Activated CD8-positive, alpha-beta memory T cell treated with anti-CD3 and anti-CD28 coated beads, Interleukin-2, amount 50 U/mL, for 4 hours (primary cell): Measurements from ENCODE around the gene FADS2.
A peak's percentile ranks its signal among the peaks of the same experiment; 100 is the strongest.

Experiments used
- DNase-seq: peaks from one replicate; pipeline ENCODE4 v3.0.0-alpha.2; 2020

FADS2 gene

DNA sequence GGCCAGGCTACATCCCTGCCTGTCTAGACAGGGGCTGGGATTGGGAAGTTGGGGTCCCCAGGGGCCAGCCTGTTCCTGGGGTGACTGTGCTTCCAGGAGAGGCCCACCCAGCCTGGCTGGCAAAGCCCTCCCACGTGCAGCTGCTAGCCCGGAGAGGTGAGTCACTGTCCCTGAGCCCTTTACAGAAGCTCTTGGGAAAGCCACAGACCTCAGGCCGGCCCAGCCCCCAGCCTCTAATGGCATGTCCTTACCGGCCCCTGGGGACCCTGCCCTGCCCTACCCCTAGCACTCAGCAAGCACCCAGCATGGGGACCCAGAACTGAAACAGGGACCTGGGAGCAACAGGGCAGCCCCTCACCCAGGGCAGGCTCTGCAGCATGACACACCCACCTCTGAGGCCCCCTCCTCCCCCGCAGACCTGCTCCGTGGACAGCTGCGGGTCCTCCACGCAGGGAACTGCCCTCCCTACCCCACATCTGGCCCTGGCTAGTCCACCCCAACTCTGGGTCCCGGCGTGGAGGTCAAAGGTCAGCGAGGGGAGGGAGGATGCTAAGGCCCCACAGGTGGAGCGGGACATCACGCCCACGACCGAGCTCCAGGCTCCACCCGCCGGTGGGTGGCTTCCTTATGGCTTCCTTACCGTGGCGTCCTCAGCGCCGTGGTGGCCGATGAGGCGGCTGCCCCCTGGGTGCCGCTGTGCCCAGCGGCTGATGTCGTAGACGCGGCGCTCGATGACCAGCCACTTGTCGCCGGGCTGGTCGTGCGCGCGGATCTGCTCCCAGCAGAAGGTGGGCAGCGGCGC is 62.6 kb downstream of the FADS2 start:
- DNase-seq = peak; percentile 34

GRCh38 chr11:61891331-61892084 is 63.4 kb downstream of the FADS2 start, which contains the start of gene FADS3:
Gene FADS3 (minus strand): TSS chr11:61891545. CDS start chr11:61891381, 164 bp downstream.
- DNase-seq = peak; percentile 48

- no peak for DNase-seq
These were observed 63.9 kb downstream of the FADS2 start for GRCh38 chr11:61892085-61892370.

DNA sequence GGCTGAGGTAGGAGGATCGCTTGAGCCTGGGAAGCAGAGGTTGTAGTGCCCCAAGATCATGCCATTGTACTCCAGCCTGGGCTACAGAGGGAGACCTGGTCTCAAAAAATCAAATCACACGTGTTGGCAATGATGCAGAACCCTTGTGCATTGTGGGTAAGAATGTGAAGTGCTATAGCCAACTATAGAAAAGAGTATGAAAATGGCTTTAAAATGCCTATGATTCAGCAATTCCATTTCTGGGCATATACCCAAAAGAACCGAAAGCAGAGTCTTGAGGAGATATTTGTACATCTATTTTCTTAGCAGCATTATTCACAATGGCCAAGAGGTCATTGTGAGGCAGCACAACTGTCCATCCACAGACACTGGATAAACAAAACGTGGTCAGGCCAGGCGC is 65.9 kb downstream of the FADS2 start:
- no peak for DNase-seq

GRCh38 chr11:61895046-61895717 is 67.1 kb downstream of the FADS2 start:
- no peak for DNase-seq

DNA sequence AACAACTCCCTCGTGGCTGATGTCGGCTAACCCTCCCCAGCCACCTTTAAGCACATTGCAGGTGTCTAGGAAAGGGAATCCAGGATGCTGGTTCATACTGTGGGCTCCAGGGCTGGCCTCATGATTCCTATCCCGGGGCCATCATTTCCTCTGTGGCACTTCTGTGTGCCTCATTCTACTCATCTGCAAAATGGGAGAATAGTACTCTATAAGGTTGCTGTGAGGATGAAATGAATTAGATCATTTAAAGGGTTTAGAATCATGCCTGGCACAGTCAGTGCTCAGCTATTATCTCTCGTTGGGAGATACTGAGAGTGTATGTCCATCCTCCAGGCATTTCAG is 67.6 kb downstream of the FADS2 start:
- no peak for DNase-seq

DNA sequence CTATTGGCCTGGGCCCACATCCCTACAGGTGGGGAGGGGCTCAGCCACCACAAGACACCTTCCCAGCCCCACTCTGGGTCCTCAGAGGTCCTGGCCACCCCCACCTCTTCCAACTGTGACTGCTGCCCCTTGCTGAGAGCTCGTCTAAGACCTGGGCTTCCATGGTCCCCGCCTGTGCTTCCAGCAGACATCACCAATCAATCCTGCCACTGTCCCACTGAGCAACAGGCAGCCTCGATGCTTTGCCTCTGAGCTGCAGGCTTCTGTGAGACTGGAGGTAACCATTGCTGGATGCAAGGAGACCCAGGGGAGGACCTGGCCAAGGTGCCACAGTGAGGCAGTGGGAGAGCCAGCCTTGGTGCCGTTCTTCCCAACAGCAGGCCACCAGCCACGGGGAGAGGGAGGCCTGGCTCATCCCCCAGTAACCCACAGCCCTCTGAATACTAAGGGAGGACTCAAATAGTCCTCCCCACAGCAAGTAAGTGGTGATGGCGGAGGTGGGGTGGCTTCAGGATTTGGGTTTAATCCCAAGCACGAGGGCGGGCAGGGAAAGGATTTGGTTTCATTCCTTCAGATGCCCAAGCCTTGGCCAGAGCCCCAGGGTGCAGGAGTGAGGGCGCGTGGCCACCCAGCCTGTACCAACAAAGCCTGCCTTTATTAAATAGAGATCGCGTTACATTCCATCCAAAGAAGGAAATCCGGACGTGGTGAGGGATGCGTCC is 68.7 kb downstream of the FADS2 start:
- DNase-seq = no peak

DNA sequence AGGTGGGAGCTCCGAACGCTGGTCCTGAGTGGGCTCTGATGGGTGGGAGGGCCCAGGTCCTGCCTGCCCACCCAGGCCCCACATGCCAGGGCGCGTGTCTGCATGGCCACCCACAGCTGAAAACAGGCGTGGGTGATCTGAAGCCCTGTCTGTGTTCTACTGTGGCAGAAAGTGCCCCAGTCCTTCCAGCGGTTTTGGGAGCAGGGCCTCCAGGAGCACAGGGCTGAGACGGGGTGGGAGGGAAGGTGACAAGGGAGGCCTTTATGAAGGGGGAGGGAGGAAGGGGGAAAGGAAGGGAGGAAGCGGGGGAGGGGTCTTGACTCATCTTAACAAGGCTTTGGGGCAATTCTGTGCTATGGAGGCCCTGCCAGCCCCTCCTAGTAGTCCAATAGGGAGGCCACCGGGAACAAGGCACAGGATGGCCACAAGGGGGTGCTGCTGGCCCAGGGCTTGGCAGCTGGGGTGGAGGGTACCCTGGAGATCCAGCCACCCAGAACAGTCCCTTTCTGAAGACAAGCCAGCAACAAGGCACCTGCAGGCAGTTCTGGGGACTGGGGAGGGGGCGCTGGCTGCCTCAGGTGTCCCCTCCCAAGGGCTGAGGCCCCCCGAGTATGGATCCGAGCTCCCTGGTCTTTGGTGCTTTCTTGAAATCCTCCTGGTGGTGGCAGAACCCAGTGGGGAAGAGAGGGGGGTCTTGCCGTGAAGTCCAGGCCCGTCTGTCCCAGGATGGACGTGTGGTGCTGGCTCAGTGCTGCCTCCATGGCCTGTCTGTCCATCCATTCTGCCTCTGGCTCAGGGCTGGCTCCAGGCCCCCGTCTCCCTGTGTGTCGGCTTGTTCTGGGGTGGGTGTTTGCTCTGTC is 69.5 kb downstream of the FADS2 start:
- DNase-seq = peak; percentile 82

- no peak for DNase-seq
These were observed 70.1 kb downstream of the FADS2 start for GRCh38 chr11:61898247-61898582.

- peak; percentile 93 for DNase-seq
These were observed 71.2 kb downstream of the FADS2 start for GRCh38 chr11:61899146-61899841.

- no peak for DNase-seq
These were observed 72.2 kb downstream of the FADS2 start for GRCh38 chr11:61900251-61900650.

GRCh38 chr11:61901397-61901796 is 73.3 kb downstream of the FADS2 start:
- no peak for DNase-seq

- no peak for DNase-seq
These were observed 74.2 kb downstream of the FADS2 start for GRCh38 chr11:61902313-61902712.

DNA sequence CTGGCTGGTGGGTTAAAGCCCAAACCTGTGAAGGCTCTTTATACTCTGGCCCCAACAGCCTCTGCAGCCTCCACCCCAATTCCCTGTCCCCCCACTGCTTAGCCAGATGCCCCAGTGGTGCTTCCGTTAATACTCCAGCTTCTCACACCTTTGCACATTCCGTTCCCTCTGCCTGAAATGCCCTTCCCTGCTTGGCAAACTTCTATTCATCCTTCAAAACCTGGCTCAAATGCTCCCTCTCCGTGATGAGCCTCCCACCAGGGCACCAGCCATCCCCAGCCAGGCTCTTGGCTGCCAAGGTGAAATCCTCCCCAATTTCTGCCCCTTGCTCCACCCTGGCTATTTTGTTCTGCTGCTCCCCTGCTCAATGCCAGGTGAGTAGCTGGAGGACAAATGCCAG is 75.7 kb downstream of the FADS2 start:
- no peak for DNase-seq

DNA sequence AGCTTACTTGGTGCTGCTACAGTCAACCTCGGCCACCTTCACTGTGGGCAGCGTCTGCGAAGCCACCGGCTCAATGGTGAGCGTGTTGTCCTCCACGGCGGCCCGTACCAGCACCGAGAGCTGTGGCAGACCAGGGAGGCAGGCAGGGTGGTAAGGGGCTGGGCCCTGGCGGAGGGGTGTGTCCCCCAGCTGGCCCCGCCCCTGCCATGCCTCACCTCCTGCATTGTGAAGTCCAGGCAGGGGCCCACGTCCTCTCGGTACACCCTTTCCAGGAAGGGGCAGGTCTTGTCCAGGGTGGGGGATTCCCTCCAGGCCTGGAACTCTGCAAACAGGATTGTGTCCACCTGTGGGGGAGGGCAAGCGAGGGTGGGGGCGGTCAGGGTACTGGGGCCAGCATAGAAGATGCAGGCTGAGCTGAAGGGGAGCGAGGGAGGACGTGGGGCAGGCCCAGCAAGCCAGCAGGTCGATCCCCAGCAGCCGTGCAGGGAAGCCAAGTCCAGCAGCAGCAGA is 76.5 kb downstream of the FADS2 start:
- DNase-seq = no peak

GRCh38 chr11:61905067-61905696 is 77.1 kb downstream of the FADS2 start:
- no peak for DNase-seq

- DNase-seq = no peak
These were observed 77.9 kb downstream of the FADS2 start for GRCh38 chr11:61905801-61906521.

GRCh38 chr11:61906522-61906909 is 78.4 kb downstream of the FADS2 start:
- no peak for DNase-seq

DNA sequence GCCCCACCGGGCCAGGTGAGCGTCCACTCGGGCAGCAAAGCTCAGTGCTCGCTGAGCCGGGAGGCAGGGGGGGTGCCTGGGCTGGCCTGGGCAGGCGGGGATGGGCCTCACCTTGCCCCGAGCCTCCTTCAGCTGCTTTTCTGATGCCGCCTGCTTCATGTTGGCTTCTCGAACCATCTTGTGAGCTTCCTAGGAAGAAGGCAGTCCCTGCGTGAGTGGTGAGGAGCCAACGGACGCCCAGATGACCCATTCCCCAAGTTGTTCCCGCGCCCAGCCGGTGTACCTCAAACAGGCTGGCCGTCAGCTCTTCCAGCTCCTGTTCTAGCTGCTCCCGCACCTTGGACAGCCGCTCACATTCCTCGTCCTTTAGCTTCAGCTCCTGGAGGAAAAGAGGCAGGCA is 79.2 kb downstream of the FADS2 start:
- no peak for DNase-seq
